ENCODE measurements around the gene NFX1.

DNA sequence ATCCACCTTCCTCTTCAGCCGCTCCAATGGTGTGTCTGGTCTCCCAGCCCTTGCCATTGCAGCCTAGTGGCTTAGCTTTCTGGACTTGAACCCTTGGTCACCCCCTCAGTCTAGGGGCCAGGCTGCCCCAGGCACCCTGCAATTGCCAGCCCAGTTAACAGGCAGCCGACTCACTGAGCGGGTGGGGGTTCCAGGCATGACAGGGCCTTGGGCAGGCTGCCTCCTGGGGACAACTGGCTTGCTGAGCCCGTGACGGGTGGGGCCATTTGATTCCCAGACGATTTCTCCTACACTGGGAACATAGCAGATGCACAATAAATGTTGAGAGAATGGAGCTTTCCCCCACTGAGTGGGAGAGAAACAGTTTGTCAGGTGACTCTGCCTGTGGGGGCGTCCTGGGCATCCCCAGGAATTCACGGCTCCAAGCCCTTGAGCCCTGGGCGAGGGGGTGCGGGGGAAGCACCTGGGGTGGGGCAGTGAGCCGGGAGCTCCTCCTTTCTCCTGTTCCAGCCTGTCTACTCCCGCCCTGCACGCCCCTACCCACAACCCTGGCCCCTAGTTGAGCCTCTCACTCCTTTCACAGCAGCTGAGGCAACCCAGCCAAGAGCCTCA is 124.7 kb downstream of the NFX1 start:
- TF ChIP-seq POLR2AphosphoS5 (IDR thresholded peaks at IDR 0.05; ENCODE audit: low read depth, low read length) (no peak), POLR2A (IDR thresholded peaks at IDR 0.05; ENCODE audit: low read depth, low read length) (no peak), TAF1 (IDR thresholded peaks at IDR 0.05; ENCODE audit: borderline replicate concordance, low read depth, low read length) (no peak)
